ENCODE data around the gene MOCOS. TPM values are rescaled to one million over a fixed set of nuclear protein-coding genes. Genes with fewer than 3 reads are reported as not detected.
A peak's percentile ranks its signal among the peaks of the same experiment; 100 is the strongest.

Gene MOCOS
- total RNA-seq, 1 experiment from 2014 or later = 4.2 TPM

GRCh38 chr18:36200354-36200771 lies 13.1 kb downstream of the MOCOS start:
- TF ChIP-seq, protein P1, sequence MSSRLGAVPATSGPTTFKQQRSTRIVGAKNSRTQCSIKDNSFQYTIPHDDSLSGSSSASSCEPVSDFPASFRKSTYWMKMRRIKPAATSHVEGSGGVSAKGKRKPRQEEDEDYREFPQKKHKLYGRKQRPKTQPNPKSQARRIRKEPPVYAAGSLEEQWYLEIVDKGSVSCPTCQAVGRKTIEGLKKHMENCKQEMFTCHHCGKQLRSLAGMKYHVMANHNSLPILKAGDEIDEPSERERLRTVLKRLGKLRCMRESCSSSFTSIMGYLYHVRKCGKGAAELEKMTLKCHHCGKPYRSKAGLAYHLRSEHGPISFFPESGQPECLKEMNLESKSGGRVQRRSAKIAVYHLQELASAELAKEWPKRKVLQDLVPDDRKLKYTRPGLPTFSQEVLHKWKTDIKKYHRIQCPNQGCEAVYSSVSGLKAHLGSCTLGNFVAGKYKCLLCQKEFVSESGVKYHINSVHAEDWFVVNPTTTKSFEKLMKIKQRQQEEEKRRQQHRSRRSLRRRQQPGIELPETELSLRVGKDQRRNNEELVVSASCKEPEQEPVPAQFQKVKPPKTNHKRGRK (CRISPR knock-in tag; IDR thresholded peaks at IDR 0.05; ENCODE audit: borderline replicate concordance) = no peak
- TF ChIP-seq ZNF671 (CRISPR knock-in tag; IDR thresholded peaks at IDR 0.05) (no peak), TEAD4 (CRISPR knock-in tag; IDR thresholded peaks at IDR 0.05) (no peak)
- H3K36me3 Mint-ChIP-seq = peaks cover 2% of the 10 kb centered on the region; the same call in 1 of the 2 replicates
- DNase-seq (ENCODE audit: low spot score) (no peak), ATAC-seq (no peak)
- ChIA-PET POLR2A (no interaction called here), CTCF (interaction anchor here (0.9 kb wide), 1 partner anchor 105 kb away, joined by 3 read pairs; no protein-coding TSS in a partner anchor)
- H3K4me1 Mint-ChIP-seq = no peaks in the 10 kb centered on the region
- H3K9me3 Mint-ChIP-seq = no peaks in the 10 kb centered on the region
- no peaks in the 10 kb centered on the region for H3K27me3 Mint-ChIP-seq (ENCODE audit: low read depth)
- no peak overlapping the region for H3K27ac Mint-ChIP-seq
- H3K4me3 Mint-ChIP-seq = no peak overlapping the region

GRCh38 chr18:36201765-36202164 lies 14.5 kb downstream of the MOCOS start:
- POLR2A ChIA-PET = no interaction called here
- Mint-ChIP-seq H3K27me3 (ENCODE audit: low read depth) (no peaks in the 10 kb centered on the region; the same call in 1 of the 2 replicates), H3K27ac (no peak overlapping the region), H3K4me3 (no peak overlapping the region), H3K4me1 (no peaks in the 10 kb centered on the region), H3K9me3 (no peaks in the 10 kb centered on the region), H3K36me3 (peaks cover 4% of the 10 kb centered on the region)
- DNase-seq (ENCODE audit: low spot score) (no peak), ATAC-seq (no peak)
- CTCF ChIA-PET = no interaction called here
- TF ChIP-seq, protein P1 (CRISPR knock-in tag; IDR thresholded peaks at IDR 0.05; ENCODE audit: borderline replicate concordance) = no peak
- TF ChIP-seq ATF1 (CRISPR knock-in tag; IDR thresholded peaks at IDR 0.05) = no peak
- no peak for TF ChIP-seq NR3C1 (CRISPR knock-in tag; conservative IDR thresholded peaks at IDR 0.05; ENCODE audit: low read depth)
- TF ChIP-seq ZNF317 (CRISPR knock-in tag; IDR thresholded peaks at IDR 0.05; ENCODE audit: borderline replicate concordance, low read depth) = no peak
- TF ChIP-seq STAT6 (CRISPR knock-in tag; conservative IDR thresholded peaks at IDR 0.05; ENCODE audit: low read depth) = no peak
- TF ChIP-seq ERG (CRISPR knock-in tag; IDR thresholded peaks at IDR 0.05) = no peak
- TF ChIP-seq FOXK1 (CRISPR knock-in tag; IDR thresholded peaks at IDR 0.05) = no peak

- ATAC-seq (peak; percentile 82), DNase-seq (ENCODE audit: low spot score) (no peak)
- H3K27ac Mint-ChIP-seq = no peak overlapping the region
- no peak overlapping the region for H3K4me3 Mint-ChIP-seq
- peaks cover 8% of the 10 kb centered on the region for H3K9me3 Mint-ChIP-seq
- no peaks in the 10 kb centered on the region for H3K4me1 Mint-ChIP-seq
- ChIA-PET CTCF (interaction anchor here (0.6 to 2.3 kb wide), 3 partner anchors 14 to 92 kb away, joined by 3 to 6 read pairs (median 3); no protein-coding TSS in a partner anchor), POLR2A (interaction anchor here (1.1 kb wide), 1 partner anchor 61 kb away, joined by 3 read pairs; no protein-coding TSS in a partner anchor)
- H3K27me3 Mint-ChIP-seq (ENCODE audit: low read depth) = no peaks in the 10 kb centered on the region; the same call in 1 of the 2 replicates
- peaks cover 13% of the 10 kb centered on the region for H3K36me3 Mint-ChIP-seq
- TF ChIP-seq PRRX2 (CRISPR knock-in tag; IDR thresholded peaks at IDR 0.05) = no peak
- no peak for TF ChIP-seq EMX1 (CRISPR knock-in tag; IDR thresholded peaks at IDR 0.05)
- TF ChIP-seq, protein P2, sequence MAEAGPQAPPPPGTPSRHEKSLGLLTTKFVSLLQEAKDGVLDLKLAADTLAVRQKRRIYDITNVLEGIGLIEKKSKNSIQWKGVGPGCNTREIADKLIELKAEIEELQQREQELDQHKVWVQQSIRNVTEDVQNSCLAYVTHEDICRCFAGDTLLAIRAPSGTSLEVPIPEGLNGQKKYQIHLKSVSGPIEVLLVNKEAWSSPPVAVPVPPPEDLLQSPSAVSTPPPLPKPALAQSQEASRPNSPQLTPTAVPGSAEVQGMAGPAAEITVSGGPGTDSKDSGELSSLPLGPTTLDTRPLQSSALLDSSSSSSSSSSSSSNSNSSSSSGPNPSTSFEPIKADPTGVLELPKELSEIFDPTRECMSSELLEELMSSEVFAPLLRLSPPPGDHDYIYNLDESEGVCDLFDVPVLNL (CRISPR knock-in tag; IDR thresholded peaks at IDR 0.05; ENCODE audit: borderline replicate concordance, low read depth) = no peak
- TF ChIP-seq AR (CRISPR knock-in tag; IDR thresholded peaks at IDR 0.05) = no peak
- no peak for TF ChIP-seq RORB (CRISPR knock-in tag; IDR thresholded peaks at IDR 0.05)
- no peak for TF ChIP-seq ZNF423 (CRISPR knock-in tag; IDR thresholded peaks at IDR 0.05)
- TF ChIP-seq, protein P3, sequence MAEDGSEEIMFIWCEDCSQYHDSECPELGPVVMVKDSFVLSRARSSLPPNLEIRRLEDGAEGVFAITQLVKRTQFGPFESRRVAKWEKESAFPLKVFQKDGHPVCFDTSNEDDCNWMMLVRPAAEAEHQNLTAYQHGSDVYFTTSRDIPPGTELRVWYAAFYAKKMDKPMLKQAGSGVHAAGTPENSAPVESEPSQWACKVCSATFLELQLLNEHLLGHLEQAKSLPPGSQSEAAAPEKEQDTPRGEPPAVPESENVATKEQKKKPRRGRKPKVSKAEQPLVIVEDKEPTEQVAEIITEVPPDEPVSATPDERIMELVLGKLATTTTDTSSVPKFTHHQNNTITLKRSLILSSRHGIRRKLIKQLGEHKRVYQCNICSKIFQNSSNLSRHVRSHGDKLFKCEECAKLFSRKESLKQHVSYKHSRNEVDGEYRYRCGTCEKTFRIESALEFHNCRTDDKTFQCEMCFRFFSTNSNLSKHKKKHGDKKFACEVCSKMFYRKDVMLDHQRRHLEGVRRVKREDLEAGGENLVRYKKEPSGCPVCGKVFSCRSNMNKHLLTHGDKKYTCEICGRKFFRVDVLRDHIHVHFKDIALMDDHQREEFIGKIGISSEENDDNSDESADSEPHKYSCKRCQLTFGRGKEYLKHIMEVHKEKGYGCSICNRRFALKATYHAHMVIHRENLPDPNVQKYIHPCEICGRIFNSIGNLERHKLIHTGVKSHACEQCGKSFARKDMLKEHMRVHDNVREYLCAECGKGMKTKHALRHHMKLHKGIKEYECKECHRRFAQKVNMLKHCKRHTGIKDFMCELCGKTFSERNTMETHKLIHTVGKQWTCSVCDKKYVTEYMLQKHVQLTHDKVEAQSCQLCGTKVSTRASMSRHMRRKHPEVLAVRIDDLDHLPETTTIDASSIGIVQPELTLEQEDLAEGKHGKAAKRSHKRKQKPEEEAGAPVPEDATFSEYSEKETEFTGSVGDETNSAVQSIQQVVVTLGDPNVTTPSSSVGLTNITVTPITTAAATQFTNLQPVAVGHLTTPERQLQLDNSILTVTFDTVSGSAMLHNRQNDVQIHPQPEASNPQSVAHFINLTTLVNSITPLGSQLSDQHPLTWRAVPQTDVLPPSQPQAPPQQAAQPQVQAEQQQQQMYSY (CRISPR knock-in tag; IDR thresholded peaks at IDR 0.05) = no peak
These were observed 16.1 kb downstream of the MOCOS start for GRCh38 chr18:36203360-36203895.
